Thyroid gland (tissue), 4 donors: Measurements from ENCODE around the gene ROGDI. TPM values are rescaled to one million over a fixed set of nuclear protein-coding genes. Genes with fewer than 3 reads are reported as not detected.

ENCODE experiments used
- DNase-seq, 2 donors: peaks; one replicate each; pipeline ENCODE4 v3.0.0-alpha.2; 2019
- H3K27ac ChIP-seq, 3 donors: fragments of 200-600 bp; sonication (generic); 1 replicate in 2 of 3; 2 replicates in 1 of 3; pipeline ENCODE4 v1.5.1; 2016 to 2019; ENCODE audit warnings: mild to moderate bottlenecking in 1 of 3, moderate library complexity in 1 of 3
- H3K27me3 ChIP-seq: fragments of 200-600 bp; sonication (generic); one replicate; pipeline ENCODE4 v1.5.1; 2019
- H3K36me3 ChIP-seq, 2 donors: fragments of 200-600 bp; sonication (generic); one replicate each; pipeline ENCODE4 v1.5.1; 2016 to 2019
- H3K4me1 ChIP-seq, 2 donors: fragments of 200-600 bp; sonication (generic); one replicate each; pipeline ENCODE4 v1.5.1; 2017 to 2019
- H3K4me3 ChIP-seq, 3 donors: fragments of 200-600 bp; sonication (generic); replicated peaks in 1 of 3; 1 replicate in 2 of 3; 2 replicates in 1 of 3; pipeline ENCODE4 v1.5.1; 2016; ENCODE audit warnings: mild to moderate bottlenecking in 1 of 3
- H3K9me3 ChIP-seq: fragments of 200-600 bp; sonication (generic); one replicate; pipeline ENCODE4 v1.5.1; 2017
- POLR2A ChIP-seq, 2 donors: fragments of 450-650 bp; IDR thresholded peaks; one replicate each; pipeline ENCODE4 v1.6.1; 2017; ENCODE audit warnings: antibody characterized with exemption in 2 of 2, mild to moderate bottlenecking in 2 of 2, moderate library complexity in 1 of 2
- WGBS, 2 donors: methylation state at CpG; one replicate each; pipeline ENCODE4 v1.1.5; 2017; 5-methylcytosine and 5-hydroxymethylcytosine counted together
- intact Hi-C: fragments of 100-400 bp; cut with DNase I; formaldehyde crosslinking; loops from one replicate; pipeline ENCODE4 v1.15.1; 2023
- total RNA-seq, 4 donors: library from RNA; depleted of rRNA; stranded (reverse); fragments of >200 nt; gene quantifications; one replicate each; pipeline ENCODE4 v1.2.3, GENCODE V29; 2016
- TF ChIP-seq, protein P1 (sequence below), 6 experiments: fragments of 200-600 bp in 3 of 6; fragments of 450-650 bp in 3 of 6; sonication (generic) in 3 of 6; IDR thresholded peaks; one replicate each; pipeline ENCODE4 v1.5.1; 2016 to 2019; ENCODE audit warnings: antibody characterized with exemption in 6 of 6, mild to moderate bottlenecking in 2 of 6, inconsistent platforms in 1 of 6, moderate library complexity in 1 of 6

ROGDI gene
- total RNA-seq, 4 donors from 2014 or later: 5.9 to 12.1 (median 8.4) TPM

DNA sequence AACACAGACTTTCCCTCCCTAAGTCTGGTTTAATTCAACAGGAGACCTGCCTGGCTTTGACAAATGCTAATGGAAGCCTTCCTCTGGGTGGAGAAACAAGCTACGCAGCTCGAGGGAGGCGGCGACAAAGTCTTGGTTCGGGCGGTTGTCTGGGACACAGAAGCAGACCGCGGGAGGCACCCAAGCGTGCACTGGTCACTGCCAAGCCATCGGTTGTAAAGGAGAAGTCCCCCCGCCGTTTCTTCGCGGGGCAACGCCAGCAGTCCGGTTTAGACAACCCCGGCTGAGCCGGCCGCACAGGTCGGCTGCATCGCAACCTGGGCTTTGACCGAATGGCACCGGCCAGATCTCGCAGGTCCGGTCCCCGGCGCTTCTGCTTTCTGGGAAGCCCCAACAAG is 44.1 kb upstream of the ROGDI start:
- peak in 1 of 2 donors; percentile 1 for TF ChIP-seq POLR2A (IDR thresholded peaks at IDR 0.05)
- TF ChIP-seq, protein P1, sequence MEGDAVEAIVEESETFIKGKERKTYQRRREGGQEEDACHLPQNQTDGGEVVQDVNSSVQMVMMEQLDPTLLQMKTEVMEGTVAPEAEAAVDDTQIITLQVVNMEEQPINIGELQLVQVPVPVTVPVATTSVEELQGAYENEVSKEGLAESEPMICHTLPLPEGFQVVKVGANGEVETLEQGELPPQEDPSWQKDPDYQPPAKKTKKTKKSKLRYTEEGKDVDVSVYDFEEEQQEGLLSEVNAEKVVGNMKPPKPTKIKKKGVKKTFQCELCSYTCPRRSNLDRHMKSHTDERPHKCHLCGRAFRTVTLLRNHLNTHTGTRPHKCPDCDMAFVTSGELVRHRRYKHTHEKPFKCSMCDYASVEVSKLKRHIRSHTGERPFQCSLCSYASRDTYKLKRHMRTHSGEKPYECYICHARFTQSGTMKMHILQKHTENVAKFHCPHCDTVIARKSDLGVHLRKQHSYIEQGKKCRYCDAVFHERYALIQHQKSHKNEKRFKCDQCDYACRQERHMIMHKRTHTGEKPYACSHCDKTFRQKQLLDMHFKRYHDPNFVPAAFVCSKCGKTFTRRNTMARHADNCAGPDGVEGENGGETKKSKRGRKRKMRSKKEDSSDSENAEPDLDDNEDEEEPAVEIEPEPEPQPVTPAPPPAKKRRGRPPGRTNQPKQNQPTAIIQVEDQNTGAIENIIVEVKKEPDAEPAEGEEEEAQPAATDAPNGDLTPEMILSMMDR (IDR thresholded peaks at IDR 0.05): no peak
- Histone ChIP-seq H3K27me3 (no peaks in the 10 kb centered on the region), H3K4me1 (peaks cover 38 to 41% of the 10 kb centered on the region in 2 donors), H3K36me3 (peaks cover 28 to 30% of the 10 kb centered on the region in 2 donors), H3K27ac (peak overlapping the region; percentile 87 to 98 (median 95)), H3K9me3 (no peaks in the 10 kb centered on the region), H3K4me3 (peak overlapping the region; percentile 79 to 96 (median 88))
- 0% methylated on average over 11 of the region's 27 CpGs; no CpG with 5 or more reads in 1 of the 2 donors for WGBS, 2 donors
- peak; percentile 79 to 81 for DNase-seq
- intact Hi-C loops: loop anchor here (2.0 kb wide), 1 partner anchor 108 kb away; no protein-coding TSS in a partner anchor

DNA sequence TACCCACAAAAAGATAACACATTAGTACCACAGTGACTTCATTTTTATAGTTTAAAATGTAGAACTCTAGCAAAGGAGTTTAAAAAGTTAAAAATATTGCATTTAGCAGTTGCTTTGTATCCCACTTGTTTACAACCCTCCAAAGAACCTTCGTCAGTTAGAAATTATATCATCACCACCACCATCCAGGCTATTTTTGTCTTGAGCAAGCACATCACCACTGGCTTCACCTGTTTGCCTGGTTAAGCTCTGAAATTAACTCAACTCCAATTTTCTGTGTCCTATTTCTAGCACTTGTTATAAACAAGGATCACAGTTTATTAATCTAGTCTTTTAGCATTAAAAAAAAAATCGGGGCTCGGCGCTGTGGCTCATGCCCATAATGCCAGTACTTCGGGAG is 38.6 kb upstream of the ROGDI start:
- H3K4me3 ChIP-seq: no peak overlapping the region
- no peak for TF ChIP-seq POLR2A (IDR thresholded peaks at IDR 0.05)
- TF ChIP-seq, protein P1 (IDR thresholded peaks at IDR 0.05): no peak
- intact Hi-C loops: no loop called here
- peaks cover 7% of the 10 kb centered on the region in 2 donors for H3K4me1 ChIP-seq
- H3K27me3 ChIP-seq: no peaks in the 10 kb centered on the region
- no peak for DNase-seq
- no peaks in the 10 kb centered on the region for H3K9me3 ChIP-seq
- H3K36me3 ChIP-seq: peaks cover 54 to 65% of the 10 kb centered on the region in 2 donors
- no peak overlapping the region for H3K27ac ChIP-seq
- WGBS, 2 donors: 77 to 78% methylated on average over 5 of the region's 5 CpGs

DNA sequence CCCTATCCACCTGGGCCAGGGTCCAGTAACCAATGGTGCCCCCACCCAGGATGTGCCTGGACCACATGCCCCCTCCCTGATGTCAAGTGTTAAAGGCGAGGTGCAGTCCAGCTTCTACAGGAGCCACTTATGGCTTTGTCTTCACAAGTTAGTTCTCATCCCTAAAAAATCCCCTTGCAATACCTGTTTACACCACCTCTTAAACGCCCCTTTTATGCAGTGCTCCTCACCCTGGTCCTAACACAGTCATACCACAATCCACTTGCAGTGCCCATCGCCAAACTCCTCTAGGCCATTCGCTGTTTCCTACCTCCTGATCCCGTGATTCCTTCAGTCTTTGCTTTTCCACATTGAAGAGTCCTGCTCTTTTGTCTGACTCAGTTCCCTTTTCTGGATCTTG is 37.5 kb upstream of the ROGDI start:
- Histone ChIP-seq H3K27me3 (no peaks in the 10 kb centered on the region), H3K27ac (no peak overlapping the region), H3K9me3 (no peaks in the 10 kb centered on the region), H3K4me3 (no peak overlapping the region), H3K4me1 (no peaks in the 10 kb centered on the region), H3K36me3 (peaks cover 51 to 65% of the 10 kb centered on the region in 2 donors)
- no peak for DNase-seq
- whole genome bisulfite sequencing, 2 donors: 91 to 94% methylated on average over 5 of the region's 5 CpGs
- intact Hi-C loops: no loop called here
- TF ChIP-seq POLR2A (IDR thresholded peaks at IDR 0.05): no peak
- TF ChIP-seq, protein P1 (IDR thresholded peaks at IDR 0.05): no peak

DNA sequence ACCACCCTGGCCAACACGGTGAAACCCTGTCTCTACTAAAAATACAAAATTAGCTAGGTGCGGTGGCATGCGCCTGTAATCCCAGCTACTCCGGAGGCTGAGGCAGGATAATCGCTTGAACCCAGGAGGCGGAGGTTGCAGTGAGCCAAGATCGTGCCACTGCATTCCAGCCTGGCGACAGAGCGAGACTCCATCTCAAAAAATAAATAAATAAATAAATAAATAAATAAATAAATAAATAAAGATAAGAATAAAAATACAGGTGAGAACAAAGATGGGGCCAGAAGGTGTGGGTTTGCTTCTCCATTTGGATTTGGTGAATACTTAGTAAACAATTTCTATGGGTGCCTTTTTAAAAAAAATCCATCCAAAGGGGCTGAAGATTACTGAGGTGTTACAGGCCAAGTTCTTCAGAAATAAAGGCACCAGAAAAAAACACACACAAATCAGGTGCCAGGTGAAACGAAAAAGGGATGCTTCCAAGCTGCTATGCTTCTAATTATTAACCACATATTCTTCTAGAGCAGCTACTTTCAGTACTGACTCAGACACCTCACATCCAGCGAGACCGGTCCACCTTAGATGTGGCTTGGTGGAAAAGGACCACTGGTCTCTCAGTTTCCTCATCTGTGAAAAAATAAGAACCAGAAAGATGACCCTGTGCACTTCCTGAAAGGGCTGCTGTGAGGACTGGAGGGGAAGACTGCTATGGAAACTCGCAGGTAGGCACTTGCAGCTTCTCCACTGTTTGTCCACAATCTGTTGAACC is 35.5 kb upstream of the ROGDI start:
- Histone ChIP-seq H3K27ac (no peak overlapping the region), H3K27me3 (no peaks in the 10 kb centered on the region), H3K4me1 (no peaks in the 10 kb centered on the region), H3K4me3 (no peak overlapping the region), H3K36me3 (peaks cover 36 to 46% of the 10 kb centered on the region in 2 donors), H3K9me3 (no peaks in the 10 kb centered on the region)
- intact Hi-C loops: no loop called here
- WGBS, 2 donors: 83 to 85% methylated on average over 13 of the region's 13 CpGs
- no peak for TF ChIP-seq POLR2A (IDR thresholded peaks at IDR 0.05)
- TF ChIP-seq, protein P1 (IDR thresholded peaks at IDR 0.05): no peak
- DNase-seq: no peak

DNA sequence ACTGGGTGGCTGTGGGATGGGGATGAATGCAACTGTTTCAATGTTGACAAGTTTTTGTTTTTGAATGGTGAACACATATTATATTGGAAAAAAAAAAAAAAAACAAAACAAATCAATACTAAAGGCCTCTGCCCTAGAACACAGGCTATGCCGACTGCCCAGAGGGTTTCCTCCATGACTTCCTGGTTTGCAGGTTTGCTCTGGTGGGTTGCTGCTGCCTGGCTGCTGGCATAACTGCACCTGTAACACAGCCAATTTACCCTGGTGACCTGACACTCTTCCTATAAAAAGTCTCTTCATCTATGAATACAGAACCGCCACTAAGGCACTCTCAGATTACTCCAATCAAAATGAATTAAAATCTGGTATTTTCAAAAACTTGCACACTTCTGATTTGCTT is 34.3 kb upstream of the ROGDI start:
- intact Hi-C loops: no loop called here
- 95 to 97% methylated on average over 2 of the region's 2 CpGs for WGBS, 2 donors
- no peak overlapping the region for H3K4me3 ChIP-seq
- no peak overlapping the region for H3K27ac ChIP-seq
- H3K4me1 ChIP-seq: no peaks in the 10 kb centered on the region
- H3K36me3 ChIP-seq: peaks cover 40 to 49% of the 10 kb centered on the region in 2 donors
- H3K9me3 ChIP-seq: no peaks in the 10 kb centered on the region
- H3K27me3 ChIP-seq: no peaks in the 10 kb centered on the region
- DNase-seq: no peak
- no peak for TF ChIP-seq POLR2A (IDR thresholded peaks at IDR 0.05)
- TF ChIP-seq, protein P1 (IDR thresholded peaks at IDR 0.05): no peak
